K562 (cell line): Measurements from ENCODE around the gene RRBP1. TPM values are rescaled to one million over a fixed set of nuclear protein-coding genes. Genes with fewer than 3 reads are reported as not detected.

Experiments
- CBFA2T3 ChIP-seq: fragments of 450-650 bp; IDR thresholded peaks from 2 replicates; pipeline ENCODE4 v1.6.1; 2017
- DACH1 ChIP-seq: fragments of 450-650 bp; IDR thresholded peaks from 2 replicates; pipeline ENCODE4 v1.6.1; 2018; ENCODE audit not compliant: partially characterized antibody
- HIVEP1 ChIP-seq: fragments of 250-450 bp; sonication (Bioruptor Pico); IDR thresholded peaks from 2 replicates; pipeline ENCODE4 v1.4.0; 2020; ENCODE audit warnings: mild to moderate bottlenecking
- NCOA4 ChIP-seq: fragments of 450-650 bp; IDR thresholded peaks from 2 replicates; pipeline ENCODE4 v1.6.1; 2018; ENCODE audit warnings: mild to moderate bottlenecking; ENCODE audit not compliant: partially characterized antibody
- PHB ChIP-seq: fragments of 250-450 bp; sonication (Bioruptor Pico); IDR thresholded peaks from 2 replicates; pipeline ENCODE4 v1.5.0; 2021
- PHF8 ChIP-seq: fragments of 200-600 bp; sonication (generic); IDR thresholded peaks from 2 replicates; pipeline ENCODE4 v1.6.1; 2012; ENCODE audit warnings: mixed run types, mild to moderate bottlenecking, inconsistent platforms, low read length, moderate library complexity, borderline replicate concordance
- RBM39 ChIP-seq: fragments of 200-400 bp; formaldehyde crosslinking; optimal IDR thresholded peaks from 2 replicates; pipeline ENCODE3; 2018; ENCODE audit warnings: low read depth, low read length
- SIN3A ChIP-seq, 2 experiments: fragments of 150-350 bp in 1 of 2; IDR thresholded peaks; 2 replicates each; pipeline ENCODE4 v1.6.1; 2011 to 2016; ENCODE audit warnings: borderline replicate concordance in 2 of 2, low read depth in 2 of 2, low read length in 2 of 2, mild to moderate bottlenecking in 2 of 2, moderate library complexity in 2 of 2; ENCODE audit not compliant: control insufficient read depth in 1 of 2
- TEAD4 ChIP-seq, 2 experiments: sonication (generic) in 1 of 2; formaldehyde crosslinking in 1 of 2; IDR thresholded peaks; 2 replicates each; pipeline versions ENCODE4 v1.6.1 to v1.8.0; 2012 to 2022; ENCODE audit warnings: borderline replicate concordance in 1 of 2, inconsistent platforms in 1 of 2, low read length in 1 of 2, mild to moderate bottlenecking in 1 of 2, missing genetic modification reagents in 1 of 2
- ZFX ChIP-seq: sonication (generic); formaldehyde crosslinking; IDR thresholded peaks from 2 replicates; pipeline ENCODE4 v1.8.0; 2022; ENCODE audit warnings: mild to moderate bottlenecking, missing genetic modification reagents, moderate library complexity
- ZNF507 ChIP-seq: conservative IDR thresholded peaks from 2 replicates; pipeline ENCODE4 v1.6.1; 2017; ENCODE audit warnings: missing genetic modification characterization, missing compliant biosample characterization
- ZNF695 ChIP-seq: fragments of 450-650 bp; formaldehyde crosslinking; IDR thresholded peaks from 2 replicates; pipeline ENCODE4 v1.4.0; 2020; ENCODE audit warnings: mild to moderate bottlenecking, moderate library complexity
- polyA plus RNA-seq, 8 experiments: library from polyadenylated mRNA; depleted of rRNA in 4 of 8; stranded (reverse) in 5 of 8; unstranded in 3 of 8; fragments of >200 nt; fragmentation: Nextera tagmentation in 2 of 8; fragmentation: Illumina TruSeq in 1 of 8; extraction: Ambion mirVana in 2 of 8; extraction: Trizol in 1 of 8; gene quantifications; 2 replicates each; pipeline versions ENCODE4 v1.2.1 to v1.2.3, GENCODE V29; 2011 to 2014; ENCODE audit warnings: inconsistent platforms in 1 of 8, missing spikeins in 1 of 8
- total RNA-seq, 7 experiments: library from RNA; depleted of rRNA in 6 of 7; stranded (reverse); fragments of >200 nt in 6 of 7; fragmentation: Illumina TruSeq in 2 of 7; extraction: Trizol in 2 of 7; gene quantifications; 2 replicates each; pipeline versions ENCODE4 v1.2.1 to v1.2.3, GENCODE V29; 2011 to 2021; ENCODE audit warnings: low replicate concordance in 1 of 7
- TF ChIP-seq, protein P1 (sequence below): IDR thresholded peaks from 3 replicates; pipeline ENCODE4 v1.6.1; 2011; ENCODE audit warnings: borderline replicate concordance, mild to moderate bottlenecking; ENCODE audit not compliant: insufficient read length, insufficient read depth
- TF ChIP-seq, protein P2 (sequence below): sonication (generic); formaldehyde crosslinking; IDR thresholded peaks from 2 replicates; pipeline ENCODE4 v1.8.0; 2023; ENCODE audit warnings: mild to moderate bottlenecking, missing genetic modification reagents
- TF ChIP-seq, protein P3 (sequence below): fragments of 200-800 bp; sonication (Bioruptor generic); IDR thresholded peaks from 2 replicates; pipeline ENCODE4 v1.6.1; 2017; ENCODE audit warnings: missing genetic modification characterization, missing compliant biosample characterization
- TF ChIP-seq, protein P4 (sequence below), 2 experiments: fragments of 450-650 bp in 1 of 2; sonication (generic) in 1 of 2; formaldehyde crosslinking in 1 of 2; IDR thresholded peaks in 1 of 2; conservative IDR thresholded peaks in 1 of 2; 2 replicates each; pipeline versions ENCODE4 v1.6.1 to v1.8.1; 2016 to 2023; ENCODE audit warnings: mild to moderate bottlenecking in 2 of 2, moderate library complexity in 2 of 2, inconsistent platforms in 1 of 2, missing genetic modification reagents in 1 of 2

Gene RRBP1
- total and polyA plus RNA-seq, 9 of the 15 experiments (the other 6 are each of a cell fraction or from before 2014, with no cell fraction given) = 0.84 to 32.0 (median 17.6) TPM

DNA sequence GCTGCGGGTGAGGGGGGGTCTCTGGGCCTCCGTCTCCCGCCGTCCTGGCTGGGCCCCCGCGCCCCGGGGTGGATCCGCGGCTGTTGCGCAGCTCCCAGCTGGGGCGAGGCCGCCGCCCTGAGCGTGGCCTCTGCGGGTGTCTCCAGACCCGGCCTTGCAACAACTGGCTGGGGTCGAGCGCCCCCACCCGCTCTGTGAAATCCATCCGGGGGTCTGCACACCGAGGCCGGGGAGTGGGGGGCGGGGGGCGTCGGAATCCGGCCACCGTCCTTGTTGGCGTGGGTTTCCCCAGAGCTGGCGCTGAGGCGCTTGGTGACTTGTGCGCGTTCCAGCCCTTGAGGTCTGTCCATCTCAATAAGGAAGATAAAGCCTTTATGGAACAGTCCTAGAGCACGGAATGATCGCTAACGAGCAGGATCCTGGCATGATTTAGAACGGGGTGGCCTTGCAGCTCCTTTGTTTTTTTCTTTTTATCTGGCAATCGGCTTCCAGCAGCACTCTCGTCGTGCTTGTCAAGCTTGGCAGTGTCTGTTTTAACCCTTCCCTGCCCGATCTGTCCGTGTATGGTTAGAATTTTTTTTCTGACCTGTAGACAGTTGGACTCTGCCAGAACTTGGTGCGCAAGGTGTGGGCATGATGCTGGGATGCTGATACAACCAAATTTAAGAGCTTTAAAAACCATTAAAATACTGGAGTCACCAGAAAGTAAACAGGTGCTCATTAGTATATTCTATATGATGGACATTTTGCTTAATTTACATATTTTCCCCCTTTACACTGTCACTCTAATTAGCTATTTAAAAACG lies 111.5 kb downstream of the RRBP1 start (continued):
- TF ChIP-seq ZFX (CRISPR knock-in tag) (peak; percentile 68), NCOA4 (no peak), ZNF507 (tag) (no peak), HIVEP1 (CRISPR knock-in tag) (no peak), PHF8 (peak; percentile 23; the same call in 1 of the 2 replicates), PHB (CRISPR knock-in tag) (no peak), SIN3A (IDR thresholded peaks at IDR 0.05; ENCODE audit: borderline replicate concordance in 2 of 2, control insufficient read depth in 1 of 2, low read depth in 2 of 2, low read length in 2 of 2) (no peak), CBFA2T3 (peak; percentile 64), RBM39 (no peak), TEAD4 (IDR thresholded peaks at IDR 0.05; ENCODE audit: low read length) (no peak), TEAD4 (CRISPR knock-in tag; IDR thresholded peaks at IDR 0.05; ENCODE audit: borderline replicate concordance) (no peak), DACH1 (peak; percentile 40), ZNF695 (no peak)
- TF ChIP-seq, protein P1, sequence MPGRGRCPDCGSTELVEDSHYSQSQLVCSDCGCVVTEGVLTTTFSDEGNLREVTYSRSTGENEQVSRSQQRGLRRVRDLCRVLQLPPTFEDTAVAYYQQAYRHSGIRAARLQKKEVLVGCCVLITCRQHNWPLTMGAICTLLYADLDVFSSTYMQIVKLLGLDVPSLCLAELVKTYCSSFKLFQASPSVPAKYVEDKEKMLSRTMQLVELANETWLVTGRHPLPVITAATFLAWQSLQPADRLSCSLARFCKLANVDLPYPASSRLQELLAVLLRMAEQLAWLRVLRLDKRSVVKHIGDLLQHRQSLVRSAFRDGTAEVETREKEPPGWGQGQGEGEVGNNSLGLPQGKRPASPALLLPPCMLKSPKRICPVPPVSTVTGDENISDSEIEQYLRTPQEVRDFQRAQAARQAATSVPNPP = no peak
- TF ChIP-seq, protein P2, sequence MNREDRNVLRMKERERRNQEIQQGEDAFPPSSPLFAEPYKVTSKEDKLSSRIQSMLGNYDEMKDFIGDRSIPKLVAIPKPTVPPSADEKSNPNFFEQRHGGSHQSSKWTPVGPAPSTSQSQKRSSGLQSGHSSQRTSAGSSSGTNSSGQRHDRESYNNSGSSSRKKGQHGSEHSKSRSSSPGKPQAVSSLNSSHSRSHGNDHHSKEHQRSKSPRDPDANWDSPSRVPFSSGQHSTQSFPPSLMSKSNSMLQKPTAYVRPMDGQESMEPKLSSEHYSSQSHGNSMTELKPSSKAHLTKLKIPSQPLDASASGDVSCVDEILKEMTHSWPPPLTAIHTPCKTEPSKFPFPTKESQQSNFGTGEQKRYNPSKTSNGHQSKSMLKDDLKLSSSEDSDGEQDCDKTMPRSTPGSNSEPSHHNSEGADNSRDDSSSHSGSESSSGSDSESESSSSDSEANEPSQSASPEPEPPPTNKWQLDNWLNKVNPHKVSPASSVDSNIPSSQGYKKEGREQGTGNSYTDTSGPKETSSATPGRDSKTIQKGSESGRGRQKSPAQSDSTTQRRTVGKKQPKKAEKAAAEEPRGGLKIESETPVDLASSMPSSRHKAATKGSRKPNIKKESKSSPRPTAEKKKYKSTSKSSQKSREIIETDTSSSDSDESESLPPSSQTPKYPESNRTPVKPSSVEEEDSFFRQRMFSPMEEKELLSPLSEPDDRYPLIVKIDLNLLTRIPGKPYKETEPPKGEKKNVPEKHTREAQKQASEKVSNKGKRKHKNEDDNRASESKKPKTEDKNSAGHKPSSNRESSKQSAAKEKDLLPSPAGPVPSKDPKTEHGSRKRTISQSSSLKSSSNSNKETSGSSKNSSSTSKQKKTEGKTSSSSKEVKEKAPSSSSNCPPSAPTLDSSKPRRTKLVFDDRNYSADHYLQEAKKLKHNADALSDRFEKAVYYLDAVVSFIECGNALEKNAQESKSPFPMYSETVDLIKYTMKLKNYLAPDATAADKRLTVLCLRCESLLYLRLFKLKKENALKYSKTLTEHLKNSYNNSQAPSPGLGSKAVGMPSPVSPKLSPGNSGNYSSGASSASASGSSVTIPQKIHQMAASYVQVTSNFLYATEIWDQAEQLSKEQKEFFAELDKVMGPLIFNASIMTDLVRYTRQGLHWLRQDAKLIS (CRISPR knock-in tag) = 0 out of 2 replicates have a peak, but pooled peaks have one; percentile 36
- TF ChIP-seq, protein P3, sequence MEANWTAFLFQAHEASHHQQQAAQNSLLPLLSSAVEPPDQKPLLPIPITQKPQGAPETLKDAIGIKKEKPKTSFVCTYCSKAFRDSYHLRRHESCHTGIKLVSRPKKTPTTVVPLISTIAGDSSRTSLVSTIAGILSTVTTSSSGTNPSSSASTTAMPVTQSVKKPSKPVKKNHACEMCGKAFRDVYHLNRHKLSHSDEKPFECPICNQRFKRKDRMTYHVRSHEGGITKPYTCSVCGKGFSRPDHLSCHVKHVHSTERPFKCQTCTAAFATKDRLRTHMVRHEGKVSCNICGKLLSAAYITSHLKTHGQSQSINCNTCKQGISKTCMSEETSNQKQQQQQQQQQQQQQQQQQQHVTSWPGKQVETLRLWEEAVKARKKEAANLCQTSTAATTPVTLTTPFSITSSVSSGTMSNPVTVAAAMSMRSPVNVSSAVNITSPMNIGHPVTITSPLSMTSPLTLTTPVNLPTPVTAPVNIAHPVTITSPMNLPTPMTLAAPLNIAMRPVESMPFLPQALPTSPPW (CRISPR knock-in tag) = 0 out of 2 replicates have a peak, but pooled peaks have one; percentile 9
- TF ChIP-seq, protein P4, sequence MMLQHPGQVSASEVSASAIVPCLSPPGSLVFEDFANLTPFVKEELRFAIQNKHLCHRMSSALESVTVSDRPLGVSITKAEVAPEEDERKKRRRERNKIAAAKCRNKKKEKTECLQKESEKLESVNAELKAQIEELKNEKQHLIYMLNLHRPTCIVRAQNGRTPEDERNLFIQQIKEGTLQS (IDR thresholded peaks at IDR 0.05) = no peak
- TF ChIP-seq, protein P4 (CRISPR knock-in tag; conservative IDR thresholded peaks at IDR 0.05) = no peak
